Astrocyte (in vitro differentiated cells and primary cell): ENCODE measurements around the gene SH3RF1. TPM values are rescaled to one million over a fixed set of nuclear protein-coding genes. Genes with fewer than 3 reads are reported as not detected.
A peak's percentile ranks its signal among the peaks of the same experiment; 100 is the strongest.

ENCODE experiments used
- DNase-seq: peaks from one replicate; pipeline ENCODE4 v3.0.0-alpha.2; 2010; ENCODE audit warnings: low read depth
- FAIRE-seq: peaks from 2 replicates; lab custom pipeline; 2011; peaks lifted over from hg19 to GRCh38; lab: Jason Lieb, UNC
- H2AFZ ChIP-seq: 2 replicates; pipeline ENCODE4 v1.6.0; 2012; ENCODE audit warnings: low read depth, low read length, inconsistent platforms
- H3K27ac ChIP-seq: 2 replicates; pipeline ENCODE4 v1.5.1; 2011; ENCODE audit warnings: low read depth, low read length, inconsistent platforms
- H3K27me3 ChIP-seq: 2 replicates; pipeline ENCODE4 v1.6.0; 2011; ENCODE audit warnings: low read length, inconsistent platforms; ENCODE audit not compliant: insufficient read depth
- H3K36me3 ChIP-seq: 2 replicates; pipeline ENCODE4 v1.5.1; 2011; ENCODE audit warnings: low read length, inconsistent platforms; ENCODE audit not compliant: insufficient read depth
- H3K4me1 ChIP-seq: 2 replicates; pipeline ENCODE4 v1.5.1; 2011; ENCODE audit warnings: low read length, inconsistent platforms; ENCODE audit not compliant: insufficient read depth
- H3K4me2 ChIP-seq: 2 replicates; pipeline ENCODE4 v1.6.0; 2012; ENCODE audit warnings: low read length, inconsistent platforms
- H3K4me3 ChIP-seq: 2 replicates; pipeline ENCODE4 v1.5.1; 2011; ENCODE audit warnings: low read depth, mild to moderate bottlenecking, low read length, inconsistent platforms; ENCODE audit not compliant: insufficient read depth
- H3K79me2 ChIP-seq: 2 replicates; pipeline ENCODE4 v1.6.0; 2012; ENCODE audit warnings: mild to moderate bottlenecking, low read length, inconsistent platforms; ENCODE audit not compliant: insufficient read depth
- H3K9ac ChIP-seq: 2 replicates; pipeline ENCODE4 v1.6.0; 2012; ENCODE audit warnings: mild to moderate bottlenecking, low read length, inconsistent platforms
- H3K9me3 ChIP-seq: 2 replicates; pipeline ENCODE4 v1.5.1; 2012; ENCODE audit warnings: low read depth, mild to moderate bottlenecking, low read length, inconsistent platforms; ENCODE audit not compliant: insufficient read depth
- H4K20me1 ChIP-seq: 2 replicates; pipeline ENCODE4 v1.6.0; 2012; ENCODE audit warnings: low read length, inconsistent platforms; ENCODE audit not compliant: insufficient read depth
- H3K27ac Mint-ChIP-seq: one replicate; pipeline ENCODE4 v1.8.0; 2021; ENCODE audit warnings: mild to moderate bottlenecking, mixed read lengths; ENCODE audit not compliant: unreplicated experiment
- H3K27me3 Mint-ChIP-seq: one replicate; pipeline ENCODE4 v1.8.0; 2021; ENCODE audit warnings: low read depth, mixed read lengths; ENCODE audit not compliant: unreplicated experiment
- H3K36me3 Mint-ChIP-seq: one replicate; pipeline ENCODE4 v1.8.0; 2021; ENCODE audit warnings: low read depth, mixed read lengths; ENCODE audit not compliant: unreplicated experiment
- H3K4me1 Mint-ChIP-seq: one replicate; pipeline ENCODE4 v1.8.0; 2021; ENCODE audit warnings: low read depth, mixed read lengths; ENCODE audit not compliant: unreplicated experiment
- H3K4me3 Mint-ChIP-seq: one replicate; pipeline ENCODE4 v1.8.0; 2021; ENCODE audit warnings: mild to moderate bottlenecking, moderate library complexity, mixed read lengths; ENCODE audit not compliant: unreplicated experiment
- H3K9me3 Mint-ChIP-seq: one replicate; pipeline ENCODE4 v1.8.0; 2021; ENCODE audit warnings: mild to moderate bottlenecking, mixed read lengths; ENCODE audit not compliant: unreplicated experiment
- CTCF ChIP-seq: IDR thresholded peaks from 2 replicates; pipeline ENCODE4 v1.5.1; 2011; ENCODE audit warnings: low read depth, mild to moderate bottlenecking, inconsistent platforms, low read length, moderate library complexity; ENCODE audit not compliant: insufficient read depth
- EZH2 ChIP-seq: IDR thresholded peaks from 2 replicates; pipeline ENCODE4 v1.6.1; 2012; ENCODE audit warnings: mild to moderate bottlenecking, low read length, inconsistent platforms; ENCODE audit not compliant: insufficient read depth
- total RNA-seq: library from RNA; stranded (reverse); gene quantifications from 2 replicates; pipeline ENCODE4 v1.2.1, GENCODE V29; 2021

Gene SH3RF1
- total RNA-seq, 1 donor from 2014 or later: 25.9 TPM

- Histone ChIP-seq H4K20me1 (no peaks in the 10 kb centered on the region), H3K27ac (no peak overlapping the region), H3K4me3 (no peak overlapping the region), H3K79me2 (no peaks in the 10 kb centered on the region), H3K9ac (no peak overlapping the region), H3K36me3 (no peaks in the 10 kb centered on the region), H3K4me2 (no peak overlapping the region), H3K9me3 (no peaks in the 10 kb centered on the region), H3K4me1 (peaks cover 5% of the 10 kb centered on the region), H3K27me3 (no peaks in the 10 kb centered on the region), H2AFZ (no peak overlapping the region)
- H3K36me3 Mint-ChIP-seq: peaks cover 2% of the 10 kb centered on the region
- peaks cover 9% of the 10 kb centered on the region for H3K27me3 Mint-ChIP-seq
- H3K27ac Mint-ChIP-seq: no peak overlapping the region
- DNase-seq (no peak), FAIRE-seq (no peak)
- peaks cover 8% of the 10 kb centered on the region for H3K4me1 Mint-ChIP-seq
- TF ChIP-seq CTCF: no peak
- no peak for TF ChIP-seq EZH2
- no peaks in the 10 kb centered on the region for H3K9me3 Mint-ChIP-seq
- no peak overlapping the region for H3K4me3 Mint-ChIP-seq
Observed at GRCh38 chr4:169052594-169052945, 218.2 kb downstream of the SH3RF1 start.

GRCh38 chr4:169051761-169052593 lies 218.8 kb downstream of the SH3RF1 start:
- TF ChIP-seq CTCF (no peak), EZH2 (no peak)
- DNase-seq (peak; percentile 64), FAIRE-seq (no peak)

More at GRCh38 chr4:169051761-169052593, 218.8 kb downstream of the SH3RF1 start:
- H3K27me3 ChIP-seq: no peaks in the 10 kb centered on the region
- H3K36me3 ChIP-seq: no peaks in the 10 kb centered on the region
- peaks cover 5% of the 10 kb centered on the region for H3K4me1 ChIP-seq
- H3K9me3 ChIP-seq: no peaks in the 10 kb centered on the region
- H3K27ac Mint-ChIP-seq: no peak overlapping the region
- peaks cover 8% of the 10 kb centered on the region for H3K4me1 Mint-ChIP-seq
- no peaks in the 10 kb centered on the region for H3K79me2 ChIP-seq
- H3K4me3 ChIP-seq: no peak overlapping the region
- H3K9ac ChIP-seq: no peak overlapping the region
- H3K9me3 Mint-ChIP-seq: no peaks in the 10 kb centered on the region
- H3K27ac ChIP-seq: no peak overlapping the region
- no peak overlapping the region for H2AFZ ChIP-seq
- H3K36me3 Mint-ChIP-seq: peaks cover 2% of the 10 kb centered on the region
- H3K4me3 Mint-ChIP-seq: no peak overlapping the region
- H3K4me2 ChIP-seq: no peak overlapping the region
- peaks cover 9% of the 10 kb centered on the region for H3K27me3 Mint-ChIP-seq
- H4K20me1 ChIP-seq: no peaks in the 10 kb centered on the region
